GM18508 (cell line): ENCODE data around the gene GIMAP7.
"Not testable (repeated sequence)": the region's sequence is repeated elsewhere in the genome, so short reads cannot be mapped to it uniquely, and the experiment has no call there.

ENCODE experiments used
- ATAC-seq: cut with Tn5 transposase; IDR thresholded peaks from one replicate; pipeline ENCODE4 v1.9.1; 2021; ENCODE audit warnings: moderate number of reproducible peaks; ENCODE audit not compliant: insufficient read depth, unreplicated experiment

GIMAP7 gene

GRCh38 chr7:150514748-150515222 is at the start of gene GIMAP7:
GIMAP7 (plus strand) TSS chr7:150514872; CDS start chr7:150519975, 5,103 bp downstream.
- no peak for ATAC-seq

GRCh38 chr7:150464962-150465361 is 49.7 kb upstream of the GIMAP7 start:
- no peak for ATAC-seq

- no peak for ATAC-seq
Observed at GRCh38 chr7:150465414-150465813, 49.3 kb upstream of the GIMAP7 start.

- ATAC-seq: no peak
Observed at GRCh38 chr7:150466477-150466876, 48.2 kb upstream of the GIMAP7 start.

GRCh38 chr7:150468241-150468640 is 46.4 kb upstream of the GIMAP7 start:
- no peak for ATAC-seq

- no peak for ATAC-seq
Observed at GRCh38 chr7:150471886-150472285, 42.8 kb upstream of the GIMAP7 start.

GRCh38 chr7:150473902-150474301 is 40.8 kb upstream of the GIMAP7 start:
- no peak for ATAC-seq

- ATAC-seq: no peak
Observed at GRCh38 chr7:150476285-150476684, 38.4 kb upstream of the GIMAP7 start.

GRCh38 chr7:150476819-150477631 is 37.6 kb upstream of the GIMAP7 start:
- no peak for ATAC-seq

GRCh38 chr7:150479023-150479716 is 35.5 kb upstream of the GIMAP7 start:
- no peak for ATAC-seq

GRCh38 chr7:150481186-150481920 is 33.3 kb upstream of the GIMAP7 start:
- ATAC-seq: no peak

- no peak for ATAC-seq
Observed at GRCh38 chr7:150481922-150482321, 32.8 kb upstream of the GIMAP7 start.

- ATAC-seq: not testable (repeated sequence)
Observed at GRCh38 chr7:150483514-150483913, 31.2 kb upstream of the GIMAP7 start.

- ATAC-seq: not testable (repeated sequence)
Observed at GRCh38 chr7:150484071-150484470, 30.6 kb upstream of the GIMAP7 start.

- ATAC-seq: no peak
Observed at GRCh38 chr7:150487625-150488024, 27.0 kb upstream of the GIMAP7 start.

GRCh38 chr7:150489782-150490181 is 24.9 kb upstream of the GIMAP7 start:
- ATAC-seq: no peak

- not testable (repeated sequence) for ATAC-seq
Observed at GRCh38 chr7:150493442-150493841, 21.2 kb upstream of the GIMAP7 start.

- no peak for ATAC-seq
Observed at GRCh38 chr7:150502519-150502918, 12.2 kb upstream of the GIMAP7 start.

GRCh38 chr7:150503155-150503554 is 11.5 kb upstream of the GIMAP7 start:
- no peak for ATAC-seq

GRCh38 chr7:150503581-150503980 is 11.1 kb upstream of the GIMAP7 start:
- no peak for ATAC-seq
